HT1080 (cell line): ENCODE data around the gene SV2A. TPM values are rescaled to one million over a fixed set of nuclear protein-coding genes. Genes with fewer than 3 reads are reported as not detected.
A peak's percentile ranks its signal among the peaks of the same experiment; 100 is the strongest.
"Not testable (repeated sequence)": the region's sequence is repeated elsewhere in the genome, so short reads cannot be mapped to it uniquely, and the experiment has no call there.

ENCODE experiments used
- DNase-seq: peaks from one replicate; pipeline ENCODE4 v3.0.0-alpha.2; 2015; ENCODE audit warnings: low read depth
- total RNA-seq: library from RNA; depleted of rRNA; stranded (reverse); fragments of >200 nt; shearing (Covaris generic); gene quantifications from 2 replicates; pipeline ENCODE4 v1.2.3, GENCODE V29; 2014

SV2A gene
- total RNA-seq, 1 experiment from 2014 or later: 27.7 TPM

- DNase-seq: peak; percentile 99
Measured at GRCh38 chr1:149887456-149888246, 30.0 kb downstream of the SV2A start.

- not testable (repeated sequence) for DNase-seq
Measured at GRCh38 chr1:149887196-149887455, 30.5 kb downstream of the SV2A start.

GRCh38 chr1:149886396-149887195 is 31.0 kb downstream of the SV2A start:
- peak; percentile 99 for DNase-seq

- not testable (repeated sequence) for DNase-seq
Measured at GRCh38 chr1:149886121-149886395, 31.6 kb downstream of the SV2A start.

- peak; percentile 87 for DNase-seq
Measured at GRCh38 chr1:149885339-149886120, 32.1 kb downstream of the SV2A start.

GRCh38 chr1:149884433-149885338 is 33.0 kb downstream of the SV2A start:
- DNase-seq: peak; percentile 78

- no peak for DNase-seq
Measured at GRCh38 chr1:149883598-149884247, 33.9 kb downstream of the SV2A start.

- DNase-seq: no peak
Measured at GRCh38 chr1:149881876-149882275, 35.8 kb downstream of the SV2A start.

GRCh38 chr1:149879556-149879955 is 38.1 kb downstream of the SV2A start:
- no peak for DNase-seq

- no peak for DNase-seq
Measured at GRCh38 chr1:149877211-149877946, 40.3 kb downstream of the SV2A start.

- not testable (repeated sequence) for DNase-seq
Measured at GRCh38 chr1:149873060-149873459, 44.6 kb downstream of the SV2A start.

GRCh38 chr1:149866887-149867286 is 50.8 kb downstream of the SV2A start:
- DNase-seq: not testable (repeated sequence)

GRCh38 chr1:149861497-149862054 is 56.1 kb downstream of the SV2A start:
- DNase-seq: not testable (repeated sequence)

- not testable (repeated sequence) for DNase-seq
Measured at GRCh38 chr1:149860684-149861496, 56.8 kb downstream of the SV2A start.

- DNase-seq: not testable (repeated sequence)
Measured at GRCh38 chr1:149860271-149860670, 57.4 kb downstream of the SV2A start.
